Stimulated activated CD4-positive, alpha-beta T cell treated with anti-CD3 and anti-CD28 coated beads, Interleukin-4, amount 100 ng/mL, for 48 hours (primary cell): ENCODE results near the gene FOXK1.
"Not testable (repeated sequence)": the region's sequence is repeated elsewhere in the genome, so short reads cannot be mapped to it uniquely, and the experiment has no call there.

ENCODE experiments used
- DNase-seq, 2 donors: peaks; one replicate each; pipeline ENCODE4 v3.0.0-alpha.2; 2020; ENCODE audit warnings: low read depth in 2 of 2

FOXK1 gene

DNA sequence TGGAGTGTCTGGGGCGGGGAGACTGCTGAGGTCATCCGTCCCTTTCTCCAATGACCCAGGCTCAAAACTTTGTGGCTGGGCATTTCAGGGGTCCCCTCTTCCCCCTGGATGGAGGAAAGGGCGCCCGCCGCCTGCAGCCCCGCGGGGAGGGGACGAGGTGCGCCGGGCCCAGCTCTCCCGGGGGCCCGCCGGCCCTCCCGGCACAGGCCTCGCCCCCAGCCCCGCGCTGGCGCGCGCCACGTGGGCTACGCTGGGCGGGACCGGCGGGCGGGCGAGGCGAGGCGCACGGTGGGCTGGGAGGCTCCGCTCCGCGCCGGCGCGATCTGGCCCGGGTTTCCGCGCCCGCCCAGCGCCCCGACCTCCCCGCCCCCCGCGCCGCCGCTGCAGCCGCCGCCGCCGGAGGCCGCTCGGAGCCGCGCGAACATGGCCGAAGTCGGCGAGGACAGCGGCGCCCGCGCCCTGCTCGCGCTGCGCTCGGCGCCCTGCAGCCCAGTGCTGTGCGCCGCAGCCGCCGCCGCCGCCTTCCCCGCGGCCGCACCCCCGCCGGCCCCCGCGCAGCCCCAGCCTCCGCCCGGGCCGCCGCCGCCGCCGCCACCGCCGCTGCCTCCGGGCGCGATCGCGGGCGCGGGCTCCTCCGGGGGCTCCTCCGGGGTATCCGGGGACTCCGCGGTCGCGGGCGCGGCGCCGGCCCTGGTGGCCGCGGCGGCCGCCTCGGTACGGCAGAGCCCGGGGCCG is at the start of gene FOXK1:
FOXK1 (plus strand) TSS at position 410 of the 735 bp plus-strand sequence; CDS start at position 424, 14 bp downstream.
- peak; percentile 79 for DNase-seq

DNA sequence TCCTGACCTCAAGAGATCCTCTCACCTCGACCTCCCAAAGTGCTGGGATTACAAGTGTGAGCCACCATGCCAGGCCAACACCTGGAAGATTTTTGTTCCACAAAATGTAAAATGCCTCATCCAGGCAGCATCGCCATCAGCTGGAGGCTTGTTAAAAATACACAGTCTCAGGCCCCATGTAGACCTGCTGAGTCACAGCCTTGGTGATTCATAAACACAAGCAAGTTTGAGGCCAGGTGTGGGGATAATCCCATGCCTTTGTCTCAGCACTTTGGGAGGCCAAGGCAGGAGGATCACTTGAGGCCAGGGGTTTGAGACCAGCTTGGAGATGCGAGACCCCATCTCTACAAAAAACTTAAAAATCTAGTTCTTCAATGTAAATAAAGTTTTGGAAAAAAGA is 49.1 kb upstream of the FOXK1 start:
- DNase-seq: no peak

DNA sequence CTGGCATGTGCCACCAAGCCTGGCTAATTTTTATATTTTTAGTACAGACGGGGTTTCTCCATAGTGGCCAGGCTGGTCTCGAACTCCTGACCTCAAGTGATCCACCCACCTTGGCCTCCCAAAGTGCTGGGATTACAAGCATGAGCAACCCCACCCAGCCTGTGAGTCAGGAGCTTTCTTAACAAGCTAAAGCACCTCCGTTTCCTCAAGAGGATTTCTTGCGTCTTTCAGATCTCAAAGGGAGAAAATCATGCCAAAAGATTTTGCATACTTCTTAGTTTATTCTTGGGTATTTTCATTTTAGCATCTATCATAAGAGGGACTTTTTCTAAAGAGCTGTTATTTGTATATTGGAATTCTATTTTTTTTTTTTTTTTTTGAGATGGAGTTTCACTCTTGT is 47.9 kb upstream of the FOXK1 start:
- DNase-seq: no peak

DNA sequence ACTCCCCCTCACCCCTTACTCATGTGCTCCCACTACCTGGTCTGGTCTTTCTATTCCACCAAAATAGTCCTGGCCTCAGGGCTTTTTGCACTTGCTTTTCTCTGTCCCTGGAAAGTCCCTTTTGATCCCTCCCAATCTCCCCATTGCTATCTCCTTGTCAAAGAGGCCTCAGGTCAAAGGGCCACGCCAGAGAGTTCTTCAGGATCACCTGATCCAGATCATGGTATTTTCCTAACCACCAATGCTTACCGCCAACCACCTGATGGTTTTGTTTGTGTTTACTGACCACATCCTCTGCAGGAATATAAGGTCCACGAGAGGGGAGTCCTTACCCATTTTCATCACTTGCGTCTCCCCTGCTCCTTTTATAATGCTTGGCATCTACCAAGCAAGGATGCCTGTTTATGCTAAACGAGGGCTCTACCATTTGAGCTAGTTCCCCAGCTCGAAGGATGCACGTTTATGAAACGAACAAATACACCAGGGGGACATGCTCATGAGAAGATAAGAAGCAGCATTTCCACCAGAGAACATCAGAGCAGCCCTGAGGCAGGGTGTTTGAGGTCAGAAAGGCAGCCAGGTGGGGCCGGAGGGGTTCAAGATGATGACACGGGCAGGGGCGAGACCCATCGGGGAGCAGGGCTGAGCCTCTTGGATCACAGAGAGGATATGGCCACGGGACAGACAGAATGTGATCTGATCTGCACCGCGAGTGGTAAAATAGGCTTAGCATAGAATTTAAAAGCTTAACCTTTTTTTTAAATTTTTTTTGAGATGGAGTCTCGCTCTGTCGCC is 43.1 kb upstream of the FOXK1 start:
- no peak for DNase-seq

DNA sequence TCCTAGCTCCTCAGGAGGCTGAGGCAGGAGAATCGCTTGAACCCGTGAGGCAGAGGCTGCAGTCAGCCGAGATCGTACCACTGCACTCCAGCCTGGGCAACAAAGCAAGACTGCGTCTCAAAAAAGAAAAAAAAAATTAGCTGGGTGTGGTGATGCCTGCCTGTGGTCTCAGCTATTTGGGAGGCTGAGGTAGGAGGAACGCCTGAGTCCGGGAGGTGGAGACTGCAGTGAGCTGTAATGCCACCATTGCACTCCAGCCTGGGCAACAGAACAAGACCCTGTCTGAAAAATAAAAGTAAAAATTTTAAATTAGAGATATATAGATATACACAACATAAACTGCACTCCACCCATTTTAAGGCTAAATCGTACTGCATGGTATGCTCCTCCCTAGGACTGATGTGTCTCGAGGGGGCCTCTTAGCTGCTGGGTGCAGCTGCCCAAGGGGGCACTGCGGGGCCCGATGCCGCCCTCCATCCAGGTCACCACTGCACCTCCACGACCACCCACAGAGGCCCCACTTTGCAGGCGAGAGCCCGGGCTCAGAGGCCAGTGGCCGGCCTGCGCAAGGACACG is 40.9 kb upstream of the FOXK1 start:
- DNase-seq: no peak

DNA sequence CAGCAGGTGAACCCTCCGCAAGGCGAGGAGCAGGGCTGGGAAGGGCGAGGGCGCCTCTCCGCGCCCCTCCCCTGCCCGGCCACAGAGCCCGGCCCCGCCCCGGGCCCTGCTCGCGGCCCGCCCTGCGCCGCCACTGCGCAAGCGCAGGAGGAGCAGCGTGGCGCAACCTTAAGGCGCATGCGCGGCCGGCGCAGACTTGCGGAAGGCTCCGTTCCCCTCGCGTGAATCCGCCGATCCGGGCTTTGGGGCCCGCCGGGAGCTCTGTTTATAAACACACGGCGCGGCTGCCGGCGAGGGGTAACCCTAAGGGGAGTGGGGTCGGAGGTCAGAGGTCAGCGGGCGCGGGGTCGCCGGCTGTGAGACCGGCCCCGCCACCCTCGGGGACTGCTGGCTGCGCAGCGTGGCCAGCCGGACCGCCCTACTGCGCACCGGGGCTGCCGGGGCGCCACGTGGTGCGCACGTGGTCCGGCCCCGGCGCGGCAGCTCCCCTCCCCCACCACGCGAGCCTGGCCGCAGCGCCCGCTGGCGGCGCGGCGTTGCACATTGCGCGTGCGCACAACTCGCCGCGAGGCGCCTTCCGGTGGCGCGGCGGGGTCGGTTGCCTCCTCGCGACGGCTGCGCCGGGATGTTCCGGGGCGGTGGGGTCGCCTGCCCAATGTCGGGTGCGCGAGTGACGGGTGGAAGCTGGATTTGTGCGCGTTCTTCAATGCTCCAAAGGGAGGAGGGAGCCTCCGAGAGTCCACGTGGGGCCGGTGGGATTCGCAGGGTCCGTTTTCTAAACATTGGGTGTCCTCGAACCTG is 40.2 kb upstream of the FOXK1 start:
- DNase-seq: peak; percentile 90

DNA sequence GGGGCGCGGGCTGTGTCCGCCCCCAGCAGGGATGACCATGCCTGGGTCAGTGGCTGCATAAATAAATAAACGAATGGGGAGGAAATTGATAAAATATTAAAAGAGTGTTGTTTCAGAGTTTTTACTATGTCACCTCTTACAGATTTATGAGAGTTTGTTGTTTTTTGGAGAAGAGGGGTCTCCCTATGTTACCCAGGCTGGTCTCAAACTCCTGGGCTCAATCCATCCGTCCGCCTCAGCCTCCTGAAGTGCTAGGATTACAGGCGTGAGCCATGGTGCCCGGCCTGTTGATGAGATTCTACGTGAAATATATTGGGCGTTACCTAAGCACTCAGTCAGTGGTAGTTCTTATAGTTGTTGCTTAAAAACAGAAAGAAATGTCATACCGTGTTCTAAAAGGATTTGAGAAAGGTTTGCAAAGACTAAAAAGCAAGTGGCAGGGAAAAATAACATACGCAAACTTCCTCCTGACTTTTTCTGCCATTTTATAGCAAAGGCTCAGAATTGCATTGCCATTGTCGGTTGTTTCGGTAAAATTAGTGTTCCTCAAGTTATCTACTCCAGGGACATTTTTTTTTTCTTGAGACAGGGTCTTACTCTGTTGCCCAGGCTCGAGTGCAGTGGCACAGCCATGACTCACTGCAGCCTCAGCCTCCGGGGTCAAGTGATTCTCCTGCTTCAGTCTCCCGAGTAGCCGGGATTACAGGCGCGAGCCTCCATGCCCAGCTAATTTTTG is 39.5 kb upstream of the FOXK1 start:
- no peak for DNase-seq

DNA sequence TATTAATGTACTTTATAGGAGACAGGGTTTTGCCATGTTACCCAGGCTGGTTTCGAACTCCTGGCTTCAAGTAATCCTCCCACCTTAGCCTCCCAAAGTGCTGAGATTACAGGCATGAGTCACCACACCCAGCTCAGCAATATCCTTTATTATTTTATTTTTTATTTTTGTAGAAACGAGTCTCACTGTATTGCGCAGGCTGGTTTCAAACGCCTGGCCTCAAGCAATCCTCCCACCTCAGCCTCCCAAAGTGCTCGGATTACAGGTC is 39.0 kb upstream of the FOXK1 start:
- DNase-seq: not testable (repeated sequence)

DNA sequence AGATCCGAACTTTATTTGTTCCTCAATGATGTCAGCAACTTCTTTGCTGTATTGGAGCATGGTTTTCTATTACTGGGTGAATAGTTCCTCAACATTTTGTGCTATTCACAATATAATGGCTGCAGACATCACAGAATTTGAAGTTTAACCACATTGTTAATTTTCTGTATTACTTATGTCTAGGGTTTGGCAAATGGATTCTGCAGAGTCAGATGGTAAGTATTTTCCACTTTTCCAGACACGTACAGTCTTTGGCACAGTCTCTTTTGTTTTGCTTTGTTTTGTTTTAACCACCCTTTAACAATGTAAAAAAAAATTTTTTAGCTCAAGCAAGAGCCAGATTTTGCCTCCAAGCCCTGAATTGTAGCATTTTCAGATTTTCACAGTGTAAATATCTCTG is 36.8 kb upstream of the FOXK1 start:
- no peak for DNase-seq

DNA sequence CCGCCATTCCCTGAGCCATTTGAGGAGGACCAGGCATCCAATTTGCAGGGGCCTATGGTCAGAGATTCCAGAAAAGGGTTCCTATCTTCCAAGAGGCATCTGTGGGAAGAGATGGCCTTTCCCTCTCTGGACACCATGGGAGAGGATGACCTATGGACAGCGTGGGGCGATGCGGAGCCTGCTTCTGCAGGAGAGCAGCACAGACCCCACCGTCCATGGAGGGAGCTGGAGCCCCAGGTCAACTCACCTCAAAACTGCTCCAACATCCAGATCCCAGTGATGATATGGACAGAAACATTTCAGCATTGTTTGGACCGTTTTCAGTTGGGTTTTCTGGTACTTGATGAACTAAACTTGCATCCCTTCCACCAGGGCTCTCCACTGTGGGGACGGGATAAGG is 34.0 kb upstream of the FOXK1 start:
- DNase-seq: no peak

DNA sequence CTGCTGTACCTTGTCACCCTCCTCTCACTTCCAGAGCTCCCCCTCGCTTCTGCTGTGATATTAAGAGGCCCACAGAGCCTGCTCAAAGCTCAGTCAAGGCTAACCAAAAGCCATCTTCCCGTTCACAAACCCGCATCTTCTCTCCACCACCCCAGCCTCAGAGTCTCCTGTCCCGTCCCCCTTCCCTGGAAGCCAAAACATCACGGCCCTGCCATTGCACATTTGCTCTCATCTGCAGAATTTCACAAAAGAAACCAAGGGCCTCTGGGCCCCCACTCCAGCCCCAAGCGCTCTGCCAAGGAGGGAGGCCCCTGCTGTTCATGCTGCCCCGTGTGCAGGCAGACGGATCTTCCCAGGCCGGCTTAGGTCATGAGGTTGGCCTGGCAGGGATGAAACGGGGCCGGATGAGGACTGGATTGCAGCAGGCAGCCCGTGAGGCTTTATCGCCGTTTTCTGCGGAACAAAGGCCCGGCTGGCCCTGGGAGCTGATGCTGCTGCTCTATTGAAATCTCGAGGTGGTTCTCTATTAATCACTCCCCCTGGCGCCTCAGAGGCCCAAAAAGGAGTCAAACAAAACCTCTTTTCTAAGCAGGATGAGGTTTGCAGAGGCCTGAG is 31.6 kb upstream of the FOXK1 start:
- DNase-seq: no peak

DNA sequence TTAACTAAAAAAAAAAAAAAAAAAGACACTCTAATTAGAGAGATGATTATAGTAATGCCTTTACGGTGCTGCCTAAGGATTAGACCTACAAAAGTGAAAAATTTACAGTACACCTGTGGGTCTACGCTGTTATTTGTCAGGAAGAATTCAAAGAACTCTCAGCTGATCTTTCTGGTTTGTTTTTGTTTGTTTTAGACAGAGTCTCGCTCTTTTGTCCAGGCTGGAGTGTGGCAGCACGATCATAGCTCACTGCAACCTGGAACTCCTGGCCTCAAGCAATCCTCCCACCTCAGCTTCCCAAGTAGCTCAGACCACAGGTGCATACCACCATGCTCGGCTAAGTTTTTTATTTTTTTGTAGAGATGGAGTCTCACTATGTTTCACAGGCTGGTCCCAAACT is 28.3 kb upstream of the FOXK1 start:
- no peak for DNase-seq

DNA sequence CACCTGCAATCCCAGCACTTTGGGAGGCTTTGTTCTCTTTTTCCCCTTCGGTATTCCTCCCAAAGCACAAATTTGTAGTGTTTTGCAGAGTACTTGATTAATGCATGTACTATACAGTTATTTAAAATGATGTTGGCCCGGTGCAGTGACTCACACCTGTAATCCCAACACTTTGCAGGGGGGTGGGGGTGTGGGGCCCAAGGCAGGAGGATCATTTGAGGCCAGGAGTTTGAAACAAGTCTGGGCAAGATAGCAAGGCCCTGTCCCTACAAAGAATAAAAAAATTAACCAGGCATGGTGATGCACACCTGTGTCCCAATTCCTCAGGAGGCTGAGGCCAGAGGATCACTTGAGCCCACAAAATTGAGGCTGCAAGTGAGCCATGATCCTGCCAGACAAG is 26.8 kb upstream of the FOXK1 start:
- no peak for DNase-seq

DNA sequence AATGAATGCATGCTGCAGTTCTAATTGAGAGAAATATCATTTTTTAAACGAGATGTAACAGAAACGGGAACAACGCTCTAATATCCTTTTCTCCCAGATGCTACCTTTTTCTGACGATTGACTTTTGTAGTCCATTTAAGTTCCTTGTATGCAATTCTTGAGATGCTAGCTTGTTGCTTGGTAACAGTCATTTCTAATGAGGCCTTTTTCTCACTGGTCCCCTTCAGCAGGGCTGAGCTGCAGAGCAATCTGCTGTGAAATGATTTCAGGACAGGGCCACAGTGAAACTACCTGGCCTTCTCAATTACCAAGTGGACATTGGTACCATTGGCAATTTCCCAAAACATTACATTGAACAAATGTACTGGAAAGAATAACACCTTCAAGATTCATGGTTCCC is 26.2 kb upstream of the FOXK1 start:
- no peak for DNase-seq

DNA sequence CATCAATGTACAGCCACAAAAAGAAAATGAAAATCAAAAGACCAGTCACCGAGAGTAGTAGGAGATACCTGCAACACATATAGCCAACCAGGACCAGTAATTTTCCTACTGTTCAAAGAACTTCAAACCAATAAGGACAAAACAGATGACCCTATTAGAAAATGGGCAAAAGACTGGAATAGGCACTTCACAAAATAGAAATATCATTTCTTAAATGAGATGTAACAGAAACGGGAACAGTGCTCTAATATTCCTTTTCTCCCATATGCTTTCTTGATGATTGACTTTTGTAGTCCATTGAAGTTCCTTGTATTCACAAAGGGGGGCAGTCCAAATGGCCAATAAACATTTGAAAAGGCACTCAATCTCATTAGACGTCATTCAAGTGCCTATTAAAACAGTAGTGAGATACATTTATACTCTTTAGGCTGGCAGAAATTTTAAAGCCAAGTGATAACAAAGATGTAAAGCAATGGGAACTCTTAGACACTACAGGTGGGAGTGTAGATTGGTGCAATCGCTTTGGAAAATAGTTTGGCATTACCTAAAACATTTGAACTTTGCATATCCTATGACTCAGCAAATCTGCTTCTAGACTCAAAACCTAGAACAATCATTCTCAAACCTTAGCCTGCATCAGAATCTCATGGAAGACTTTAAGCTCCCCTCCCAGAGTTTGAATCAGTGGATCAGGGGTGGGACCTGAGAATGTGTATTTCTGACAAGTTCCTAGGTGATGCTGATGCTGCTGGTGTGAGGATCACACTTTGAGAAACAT is 24.3 kb upstream of the FOXK1 start:
- DNase-seq: no peak

DNA sequence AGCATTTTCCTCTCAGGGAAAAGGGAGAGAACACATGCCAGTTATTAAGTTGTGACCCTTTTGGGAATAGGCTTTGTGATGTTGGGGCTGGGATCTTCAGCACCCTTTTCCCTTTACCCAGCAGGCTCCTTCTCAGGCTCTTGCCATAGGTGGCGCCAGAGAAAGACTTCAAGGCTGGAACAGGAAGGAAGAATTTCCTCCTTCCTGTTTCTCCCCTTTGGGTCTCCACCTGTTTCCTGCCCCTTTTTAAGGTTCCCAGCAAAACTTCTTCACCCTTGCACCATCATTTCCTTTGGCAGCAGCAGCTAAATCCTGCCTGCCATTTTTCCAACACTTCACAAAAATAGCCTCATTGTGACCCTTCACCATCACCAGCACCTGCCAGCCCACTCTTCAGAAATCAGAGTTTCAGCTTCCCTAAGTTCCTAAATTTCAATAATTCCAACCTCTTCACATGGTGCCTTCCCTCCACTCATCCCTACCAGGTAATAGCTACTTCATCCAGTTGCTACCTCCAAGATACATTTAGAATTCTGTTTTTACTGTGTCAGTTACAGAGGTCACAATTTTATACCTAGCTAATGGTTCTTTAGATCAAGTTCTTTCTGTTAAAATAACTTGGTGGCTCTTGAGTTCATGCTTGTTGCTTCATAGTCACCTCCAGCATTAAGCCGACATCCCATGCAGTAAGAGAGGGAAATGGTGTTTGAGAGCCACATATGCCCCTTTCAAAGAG is 22.4 kb upstream of the FOXK1 start:
- no peak for DNase-seq

DNA sequence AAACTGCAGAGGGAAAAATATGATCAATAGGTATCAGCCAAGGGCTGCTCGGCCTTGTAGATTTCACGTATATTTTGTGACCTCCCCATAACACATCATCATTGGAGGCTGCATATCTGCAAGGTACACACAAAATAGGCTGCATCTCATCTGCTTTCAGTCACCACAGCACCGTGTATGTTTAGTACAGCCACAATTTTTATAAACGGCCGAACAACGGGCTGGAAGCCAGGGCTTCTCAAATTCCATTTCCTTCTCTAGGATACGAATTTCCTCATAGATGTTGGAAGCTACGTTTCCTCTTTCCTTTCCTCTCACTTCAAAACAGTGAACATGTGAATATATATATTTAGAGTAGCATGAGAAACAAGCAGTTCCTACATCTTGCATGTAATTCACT is 20.2 kb upstream of the FOXK1 start:
- DNase-seq: no peak

DNA sequence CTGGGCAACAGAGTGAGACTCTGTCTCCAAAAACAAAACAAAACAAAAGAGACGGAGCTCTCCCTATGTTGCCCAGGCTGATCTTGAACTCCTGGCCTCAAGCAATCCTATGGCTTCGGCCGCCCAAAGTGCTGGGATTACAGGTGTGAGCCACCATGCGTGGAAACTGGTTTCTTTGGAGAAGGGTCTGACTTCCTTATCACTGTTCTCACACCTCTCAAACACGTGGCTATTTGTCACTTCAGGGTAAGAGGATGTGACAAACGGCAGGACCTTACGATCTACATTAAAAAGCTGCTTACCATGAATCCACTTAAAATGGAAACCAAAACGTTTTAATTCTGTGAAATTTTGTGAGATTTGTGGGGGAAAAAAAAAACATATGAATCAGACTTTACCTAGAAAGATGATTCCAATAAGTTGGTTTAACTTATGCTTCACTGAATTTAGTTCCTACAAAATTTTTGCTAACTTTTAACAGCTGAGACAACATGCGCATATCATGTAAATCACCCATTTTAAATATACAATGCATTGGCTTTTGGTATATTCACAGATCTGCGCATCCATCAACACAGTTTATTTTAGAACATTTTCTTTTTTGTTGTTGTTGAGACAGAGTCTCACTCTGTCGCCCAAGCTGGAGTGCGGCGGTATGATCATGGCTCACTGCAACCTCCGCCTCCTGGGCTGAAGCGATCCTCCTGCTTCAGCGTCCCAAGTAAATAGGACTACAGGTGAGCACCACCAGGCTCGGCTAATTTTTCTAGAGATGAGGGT is 18.7 kb upstream of the FOXK1 start:
- no peak for DNase-seq

DNA sequence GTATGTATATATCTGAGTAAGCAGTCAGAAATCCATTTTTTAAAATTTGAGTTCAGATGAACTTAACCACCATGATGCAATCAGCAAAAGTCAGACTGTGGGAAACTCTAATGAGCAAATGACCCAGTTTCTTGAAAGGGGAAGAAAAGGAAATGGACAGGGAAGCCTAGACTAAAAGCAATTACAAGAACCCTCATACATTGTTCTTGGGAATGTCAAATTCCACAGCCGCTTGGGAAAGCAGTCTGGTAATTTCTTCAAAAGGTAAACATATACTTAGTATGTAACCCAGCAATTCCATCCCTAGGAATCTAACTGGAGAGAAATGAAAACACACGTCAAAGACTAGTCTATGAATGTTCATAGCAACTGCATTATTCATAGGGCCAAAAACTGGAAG is 16.4 kb upstream of the FOXK1 start:
- no peak for DNase-seq
